ENCODE data around the gene ATP6AP2. TPM values are rescaled to one million over a fixed set of nuclear protein-coding genes. Genes with fewer than 3 reads are reported as not detected.

ATP6AP2 gene
- total and polyA plus RNA-seq, 2 experiments from 2014 or later: 131 to 158 TPM

- WGBS (ENCODE audit: low lambda C conversion rate, missing lambda C conversion rate): 81% methylated on average over 4 of the region's 4 CpGs
- no peak for TF ChIP-seq EZH2phosphoT487 (IDR thresholded peaks at IDR 0.05; ENCODE audit: low read depth, severe bottlenecking, unreplicated experiment)
- TF ChIP-seq CTCF (IDR thresholded peaks at IDR 0.05; ENCODE audit: poor library complexity): no peak
- no peak for TF ChIP-seq EZH2 (IDR thresholded peaks at IDR 0.05; ENCODE audit: borderline replicate concordance)
Observed at GRCh38 chrX:40625294-40625693, 44.5 kb downstream of the ATP6AP2 start.

GRCh38 chrX:40628506-40628905, 47.7 kb downstream of the ATP6AP2 start:
- Histone ChIP-seq H4K20me1 (ENCODE audit: insufficient read depth, poor library complexity, severe bottlenecking) (no peaks in the 10 kb centered on the region), H3K4me1 (ENCODE audit: insufficient read depth) (no peaks in the 10 kb centered on the region), H3K79me2 (no peaks in the 10 kb centered on the region), H3K27me3 (no peaks in the 10 kb centered on the region), H3K4me2 (no peak overlapping the region), H2AFZ (no peak overlapping the region), H3K36me3 (replicated peaks; ENCODE audit: insufficient read depth, low read depth) (no peaks in the 10 kb centered on the region), H3K4me3 (no peak overlapping the region), H3K27ac (no peak overlapping the region), H3K9me3 (ENCODE audit: low read depth) (no peaks in the 10 kb centered on the region), H3K9me2 (replicated peaks; ENCODE audit: insufficient read depth) (no peaks in the 10 kb centered on the region)
- TF ChIP-seq EZH2 (IDR thresholded peaks at IDR 0.05; ENCODE audit: borderline replicate concordance) (no peak), EZH2phosphoT487 (IDR thresholded peaks at IDR 0.05; ENCODE audit: low read depth, severe bottlenecking, unreplicated experiment) (no peak), CTCF (IDR thresholded peaks at IDR 0.05; ENCODE audit: poor library complexity) (no peak)
- no peak for DNase-seq (ENCODE audit: low spot score)
- WGBS (ENCODE audit: low lambda C conversion rate, missing lambda C conversion rate): 89% methylated on average over 5 of the region's 5 CpGs

More at GRCh38 chrX:40625294-40625693, 44.5 kb downstream of the ATP6AP2 start:
- Histone ChIP-seq H3K79me2 (no peaks in the 10 kb centered on the region), H3K4me1 (ENCODE audit: insufficient read depth) (no peaks in the 10 kb centered on the region), H3K4me3 (no peak overlapping the region), H3K9me2 (replicated peaks; ENCODE audit: insufficient read depth) (no peaks in the 10 kb centered on the region), H3K4me2 (no peak overlapping the region), H3K27me3 (no peaks in the 10 kb centered on the region), H3K9me3 (ENCODE audit: low read depth) (no peaks in the 10 kb centered on the region), H3K36me3 (replicated peaks; ENCODE audit: insufficient read depth, low read depth) (no peaks in the 10 kb centered on the region), H2AFZ (no peak overlapping the region), H4K20me1 (ENCODE audit: insufficient read depth, poor library complexity, severe bottlenecking) (no peaks in the 10 kb centered on the region), H3K27ac (no peak overlapping the region)
- no peak for DNase-seq (ENCODE audit: low spot score)

GRCh38 chrX:40632199-40632598, 51.4 kb downstream of the ATP6AP2 start:
- DNase-seq (ENCODE audit: low spot score): no peak
- WGBS (ENCODE audit: low lambda C conversion rate, missing lambda C conversion rate): 92% methylated on average over 4 of the region's 4 CpGs
- Histone ChIP-seq H4K20me1 (ENCODE audit: insufficient read depth, poor library complexity, severe bottlenecking) (no peaks in the 10 kb centered on the region), H3K79me2 (no peaks in the 10 kb centered on the region), H3K9me2 (replicated peaks; ENCODE audit: insufficient read depth) (no peaks in the 10 kb centered on the region), H3K4me3 (no peak overlapping the region), H3K4me1 (ENCODE audit: insufficient read depth) (no peaks in the 10 kb centered on the region), H3K4me2 (no peak overlapping the region), H3K9me3 (ENCODE audit: low read depth) (no peaks in the 10 kb centered on the region), H3K27me3 (no peaks in the 10 kb centered on the region), H2AFZ (no peak overlapping the region), H3K36me3 (replicated peaks; ENCODE audit: insufficient read depth, low read depth) (no peaks in the 10 kb centered on the region), H3K27ac (no peak overlapping the region)
- TF ChIP-seq EZH2phosphoT487 (IDR thresholded peaks at IDR 0.05; ENCODE audit: low read depth, severe bottlenecking, unreplicated experiment): no peak
- TF ChIP-seq EZH2 (IDR thresholded peaks at IDR 0.05; ENCODE audit: borderline replicate concordance): no peak
- no peak for TF ChIP-seq CTCF (IDR thresholded peaks at IDR 0.05; ENCODE audit: poor library complexity)

GRCh38 chrX:40637687-40638086, 56.9 kb downstream of the ATP6AP2 start:
- H3K4me2 ChIP-seq: no peak overlapping the region
- H4K20me1 ChIP-seq (ENCODE audit: insufficient read depth, poor library complexity, severe bottlenecking): no peaks in the 10 kb centered on the region
- TF ChIP-seq EZH2phosphoT487 (IDR thresholded peaks at IDR 0.05; ENCODE audit: low read depth, severe bottlenecking, unreplicated experiment) (no peak), EZH2 (IDR thresholded peaks at IDR 0.05; ENCODE audit: borderline replicate concordance) (no peak), CTCF (IDR thresholded peaks at IDR 0.05; ENCODE audit: poor library complexity) (no peak)
- H3K36me3 ChIP-seq (replicated peaks; ENCODE audit: insufficient read depth, low read depth): no peaks in the 10 kb centered on the region
- no peaks in the 10 kb centered on the region for H3K27me3 ChIP-seq
- H3K4me3 ChIP-seq: no peak overlapping the region
- H3K9me3 ChIP-seq (ENCODE audit: low read depth): no peaks in the 10 kb centered on the region
- peaks cover 11% of the 10 kb centered on the region for H3K79me2 ChIP-seq
- no peak overlapping the region for H3K27ac ChIP-seq
- H3K9me2 ChIP-seq (replicated peaks; ENCODE audit: insufficient read depth): no peaks in the 10 kb centered on the region
- H2AFZ ChIP-seq: no peak overlapping the region
- WGBS (ENCODE audit: low lambda C conversion rate, missing lambda C conversion rate): 71% methylated on average over 3 of the region's 3 CpGs
- no peaks in the 10 kb centered on the region for H3K4me1 ChIP-seq (ENCODE audit: insufficient read depth)
- no peak for DNase-seq (ENCODE audit: low spot score)
